RKO (cell line): ENCODE measurements around the gene TTI1.

ENCODE experiments used
- DNase-seq: peaks from one replicate; pipeline ENCODE4 v3.0.0-alpha.2; 2016; ENCODE audit warnings: low spot score

TTI1 gene

GRCh38 chr20:37936041-37936440 lies 97.2 kb downstream of the TTI1 start:
- no peak for DNase-seq

DNA sequence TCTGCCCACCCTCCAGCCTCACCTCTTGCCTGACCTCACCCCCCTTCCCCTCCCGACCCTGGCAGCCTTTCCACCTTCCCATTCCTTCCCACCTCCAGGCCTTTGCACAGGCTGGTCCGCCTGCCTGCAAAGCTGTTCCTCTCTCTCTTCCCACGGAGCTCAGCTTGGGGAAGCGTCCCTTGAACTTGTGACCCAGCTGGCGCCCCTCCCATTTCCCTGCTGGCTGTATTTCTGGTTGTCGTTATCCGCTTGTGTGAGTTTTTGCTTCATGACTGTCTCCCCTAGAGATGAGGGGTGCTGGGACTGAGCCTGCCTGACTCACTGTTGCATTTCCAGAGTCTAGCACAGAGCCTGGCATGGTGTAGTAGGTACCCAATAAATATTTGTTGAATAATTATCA lies 97.8 kb downstream of the TTI1 start:
- DNase-seq = peak; percentile 39

DNA sequence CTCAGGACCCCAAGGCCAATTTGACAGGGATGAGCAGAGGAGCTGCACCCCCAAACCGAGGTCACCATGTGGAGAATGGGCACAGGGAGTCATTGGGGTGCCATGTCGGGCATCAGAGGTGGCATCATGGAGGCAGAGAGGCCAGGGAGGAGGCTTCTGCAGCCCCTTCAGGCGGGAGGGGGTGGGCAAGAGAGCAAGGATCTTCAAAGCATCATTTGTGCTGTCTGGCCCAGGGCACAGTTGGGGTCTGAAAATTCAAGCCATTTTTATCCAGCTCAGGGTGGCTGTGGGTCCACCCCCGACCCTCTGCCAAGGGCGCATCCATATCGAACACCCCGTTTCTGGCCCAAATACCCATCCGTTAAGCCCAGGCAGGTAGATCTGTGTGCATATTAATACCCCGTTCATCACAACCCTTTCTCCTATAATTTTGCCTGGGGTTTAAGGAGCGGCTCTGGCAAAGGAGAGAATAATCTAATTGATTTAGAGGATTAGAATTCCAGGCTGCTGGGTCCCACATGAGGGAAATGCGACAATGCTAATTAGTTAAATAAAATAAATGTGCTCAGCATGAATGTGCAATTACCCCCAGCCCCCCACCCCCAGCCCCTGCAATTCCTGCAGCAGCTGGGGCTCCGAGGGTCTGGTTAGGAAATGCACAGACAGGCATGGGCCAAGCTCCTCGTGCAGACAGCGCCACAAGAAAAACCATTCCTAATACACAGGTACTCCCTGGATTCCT lies 98.5 kb downstream of the TTI1 start:
- no peak for DNase-seq

GRCh38 chr20:37933786-37934633 lies 99.2 kb downstream of the TTI1 start:
- no peak for DNase-seq
